T-helper 1 cell (primary cell): ENCODE results near the gene NDUFA13.

ENCODE experiments used
- DNase-seq, 5 donors: peaks; one replicate each; pipeline ENCODE4 v3.0.0-alpha.2; 2012 to 2020

Gene NDUFA13

GRCh38 chr19:19534556-19535265 lies 18.7 kb downstream of the NDUFA13 start:
- no peak for DNase-seq

- no peak for DNase-seq
Observed at GRCh38 chr19:19535311-19536191, 19.5 kb downstream of the NDUFA13 start.

- no peak for DNase-seq
Observed at GRCh38 chr19:19537075-19538048, 21.3 kb downstream of the NDUFA13 start.

- DNase-seq = peak in 2 of 5 donors; percentile 37 to 39
Observed at GRCh38 chr19:19538061-19538784, 22.2 kb downstream of the NDUFA13 start, which contains the start of gene CILP2. TSS of gene CILP2 (plus strand) at chr19:19538265. CDS start at chr19:19538350, 85 bp downstream.

- no peak for DNase-seq
Observed at GRCh38 chr19:19538785-19539166, 22.8 kb downstream of the NDUFA13 start.

GRCh38 chr19:19539698-19540063 lies 23.7 kb downstream of the NDUFA13 start:
- DNase-seq = no peak

GRCh38 chr19:19540064-19540714 lies 24.2 kb downstream of the NDUFA13 start:
- peak; percentile 59 to 80 (median 63) for DNase-seq

GRCh38 chr19:19540715-19541515 lies 24.9 kb downstream of the NDUFA13 start:
- DNase-seq = peak; percentile 58 to 76 (median 72)

GRCh38 chr19:19541616-19542015 lies 25.6 kb downstream of the NDUFA13 start:
- no peak for DNase-seq

GRCh38 chr19:19542507-19542906 lies 26.5 kb downstream of the NDUFA13 start:
- no peak for DNase-seq

GRCh38 chr19:19543101-19543500 lies 27.1 kb downstream of the NDUFA13 start:
- no peak for DNase-seq

- no peak for DNase-seq
Observed at GRCh38 chr19:19543640-19544039, 27.6 kb downstream of the NDUFA13 start.

- no peak for DNase-seq
Observed at GRCh38 chr19:19544257-19544953, 28.4 kb downstream of the NDUFA13 start.

- no peak for DNase-seq
Observed at GRCh38 chr19:19544954-19545591, 29.0 kb downstream of the NDUFA13 start.

GRCh38 chr19:19545707-19546106 lies 29.7 kb downstream of the NDUFA13 start:
- DNase-seq = no peak

GRCh38 chr19:19546751-19547162 lies 30.7 kb downstream of the NDUFA13 start:
- DNase-seq = no peak

GRCh38 chr19:19547674-19548336 lies 31.8 kb downstream of the NDUFA13 start:
- DNase-seq = no peak

GRCh38 chr19:19548915-19549759 lies 33.1 kb downstream of the NDUFA13 start:
- no peak for DNase-seq
